Medulla oblongata (tissue), 1 donor: Measurements from ENCODE around the gene CAVIN1.
"Not testable (repeated sequence)": the region's sequence is repeated elsewhere in the genome, so short reads cannot be mapped to it uniquely, and the experiment has no call there.

Experiments
- DNase-seq: peaks from one replicate; pipeline ENCODE4 v3.0.0-alpha.2; 2015; ENCODE audit errors: extremely low spot score

Gene CAVIN1

GRCh38 chr17:42431758-42432161, 8.7 kb upstream of the CAVIN1 start:
- no peak for DNase-seq

- no peak for DNase-seq
Measured at GRCh38 chr17:42429726-42430447, 6.8 kb upstream of the CAVIN1 start.

GRCh38 chr17:42428141-42428944, 5.3 kb upstream of the CAVIN1 start:
- DNase-seq: peak; percentile 91

- no peak for DNase-seq
Measured at GRCh38 chr17:42424991-42425610, 2.0 kb upstream of the CAVIN1 start.

GRCh38 chr17:42423766-42424165, 710 bp upstream of the CAVIN1 start:
- DNase-seq: no peak

- DNase-seq: no peak
Measured at GRCh38 chr17:42422412-42422957, 571 bp downstream of the CAVIN1 start.

- DNase-seq: no peak
Measured at GRCh38 chr17:42421507-42422338, 1.3 kb downstream of the CAVIN1 start.

- no peak for DNase-seq
Measured at GRCh38 chr17:42421136-42421506, 1.9 kb downstream of the CAVIN1 start.

GRCh38 chr17:42417981-42418380, 5.1 kb downstream of the CAVIN1 start:
- DNase-seq: not testable (repeated sequence)

GRCh38 chr17:42414704-42415409, 8.2 kb downstream of the CAVIN1 start:
- DNase-seq: no peak

GRCh38 chr17:42413464-42414040, 9.5 kb downstream of the CAVIN1 start:
- no peak for DNase-seq

- DNase-seq: no peak
Measured at GRCh38 chr17:42411905-42412679, 11.0 kb downstream of the CAVIN1 start.

GRCh38 chr17:42411361-42411760, 11.7 kb downstream of the CAVIN1 start:
- no peak for DNase-seq

- no peak for DNase-seq
Measured at GRCh38 chr17:42410319-42410685, 12.8 kb downstream of the CAVIN1 start.

- DNase-seq: peak; percentile 66
Measured at GRCh38 chr17:42409523-42410318, 13.3 kb downstream of the CAVIN1 start.

- DNase-seq: peak; percentile 93
Measured at GRCh38 chr17:42408061-42408460, 15.0 kb downstream of the CAVIN1 start.

- DNase-seq: peak; percentile 91
Measured at GRCh38 chr17:42407289-42407836, 15.7 kb downstream of the CAVIN1 start.

- DNase-seq: peak; percentile 42
Measured at GRCh38 chr17:42406615-42407288, 16.3 kb downstream of the CAVIN1 start.
